HepG2 (cell line): ENCODE measurements around the gene BDP1. TPM values are rescaled to one million over a fixed set of nuclear protein-coding genes. Genes with fewer than 3 reads are reported as not detected.
"Not testable (repeated sequence)": the region's sequence is repeated elsewhere in the genome, so short reads cannot be mapped to it uniquely, and the experiment has no call there.

Source experiments
- ATAC-seq: fragments of 200-7000 bp; cut with Tn5 transposase; 3 replicates; pipeline ENCODE4 v1.9.1; 2020; ENCODE audit warnings: mild to moderate bottlenecking, moderate library complexity
- BruUV-seq: library from RNA; stranded (reverse); fragments of 400-500 nt; replicated peaks from 2 replicates; lab custom pipeline; 2021; lab: Mats Ljungman, UMichigan
- CTCF ChIA-PET: fragments of 300-600 bp; formaldehyde crosslinking; extraction: SDS; loops from one replicate; lab custom pipeline; 2021; ENCODE audit warnings: low total read pairs, inconsistent platforms, low intra/inter-chr PET ratio; lab: Yijun Ruan, JAX
- POLR2A ChIA-PET: fragments of 350-600 bp; sonication (Branson Sonifier 250); formaldehyde crosslinking; loops from one replicate; lab custom pipeline; 2020; ENCODE audit warnings: antibody characterized with exemption, inconsistent platforms; lab: Yijun Ruan, JAX
- DNase-seq: peaks from one replicate; pipeline ENCODE4 v3.0.0-alpha.2; 2015; ENCODE audit warnings: low spot score
- FAIRE-seq: peaks from 3 replicates; lab custom pipeline; 2011; peaks lifted over from hg19 to GRCh38; lab: Jason Lieb, UNC
- H2AFZ ChIP-seq: one replicate; pipeline ENCODE4 v1.6.1; 2011; ENCODE audit warnings: low read length, inconsistent platforms
- H3K27ac ChIP-seq: fragments of 300-600 bp; 3 replicates; pipeline ENCODE4 v1.8.0; 2011; ENCODE audit warnings: mixed run types, mild to moderate bottlenecking, mixed read lengths, low read length, inconsistent platforms; ENCODE audit not compliant: insufficient read depth; ENCODE audit errors: extremely low read length
- H3K27me3 ChIP-seq, 2 experiments: fragments of 200-600 bp in 1 of 2; 2 replicates in 1 of 2; 3 replicates in 1 of 2; pipeline versions ENCODE4 v1.6.0 to v1.8.0; 2011; ENCODE audit warnings: low read length in 2 of 2, mild to moderate bottlenecking in 2 of 2, moderate library complexity in 2 of 2, inconsistent platforms in 1 of 2; ENCODE audit not compliant: insufficient read depth in 2 of 2, control insufficient read depth in 1 of 2
- H3K36me3 ChIP-seq, 2 experiments: fragments of 200-600 bp in 1 of 2; replicated peaks in 1 of 2; 2 replicates in 1 of 2; 3 replicates in 1 of 2; pipeline versions ENCODE4 v1.5.1 to v1.8.0; 2011; ENCODE audit warnings: low read length in 2 of 2, inconsistent platforms in 1 of 2; ENCODE audit not compliant: insufficient read depth in 2 of 2, control insufficient read depth in 1 of 2
- H3K4me1 ChIP-seq: 2 replicates; pipeline ENCODE4 v1.5.1; 2012; ENCODE audit warnings: low read length, inconsistent platforms; ENCODE audit not compliant: insufficient read depth
- H3K4me2 ChIP-seq: 2 replicates; pipeline ENCODE4 v1.6.0; 2011; ENCODE audit warnings: low read depth, low read length, inconsistent platforms
- H3K4me3 ChIP-seq, 3 experiments: fragments of 200-600 bp in 1 of 3; sonication (generic), shearing (Covaris generic) in 1 of 3; replicated peaks in 1 of 3; 2 replicates each; pipeline ENCODE4 v1.5.1; 2011 to 2016; ENCODE audit warnings: low read length in 3 of 3, inconsistent platforms in 2 of 3, low read depth in 2 of 3, mild to moderate bottlenecking in 2 of 3, control low read depth in 1 of 3, mixed read lengths in 1 of 3; ENCODE audit not compliant: insufficient read depth in 1 of 3
- H3K79me2 ChIP-seq: one replicate; pipeline ENCODE4 v1.6.1; 2011; ENCODE audit warnings: low read length, inconsistent platforms; ENCODE audit not compliant: insufficient read depth
- H3K9ac ChIP-seq: 2 replicates; pipeline ENCODE4 v1.6.0; 2011; ENCODE audit warnings: mild to moderate bottlenecking, low read depth, low read length, inconsistent platforms; ENCODE audit not compliant: insufficient read depth
- H3K9me3 ChIP-seq: 2 replicates; pipeline ENCODE4 v1.5.1; 2012; ENCODE audit warnings: mild to moderate bottlenecking, low read length
- H4K20me1 ChIP-seq: 2 replicates; pipeline ENCODE4 v1.6.0; 2011; ENCODE audit warnings: inconsistent platforms, mild to moderate bottlenecking, low read length, moderate library complexity; ENCODE audit not compliant: insufficient read depth
- FOXA1 ChIP-seq, 2 experiments: fragments of 450-650 bp in 1 of 2; sonication (generic) in 1 of 2; formaldehyde crosslinking in 1 of 2; IDR thresholded peaks; 2 replicates each; pipeline versions ENCODE4 v1.4.0 to v1.6.1; 2016 to 2020; ENCODE audit warnings: missing genetic modification reagents in 1 of 2
- GABPA ChIP-seq, 2 experiments: IDR thresholded peaks; 2 replicates each; pipeline ENCODE4 v1.6.1; 2011 to 2016; ENCODE audit warnings: low read depth in 2 of 2, low read length in 1 of 2, missing biosample characterization in 1 of 2, missing genetic modification characterization in 1 of 2
- HBP1 ChIP-seq: IDR thresholded peaks from 2 replicates; pipeline ENCODE4 v1.6.1; 2016; ENCODE audit warnings: low read depth, control low read depth
- HMGA1 ChIP-seq: sonication (generic); formaldehyde crosslinking; conservative IDR thresholded peaks from 2 replicates; pipeline ENCODE4 v1.4.0; 2020; ENCODE audit warnings: missing genetic modification reagents
- HNF1B ChIP-seq: sonication (generic); formaldehyde crosslinking; IDR thresholded peaks from 2 replicates; pipeline ENCODE4 v1.5.1; 2020; ENCODE audit warnings: mild to moderate bottlenecking, moderate library complexity, missing genetic modification reagents
- KLF16 ChIP-seq, 2 experiments: sonication (generic) in 1 of 2; formaldehyde crosslinking in 1 of 2; IDR thresholded peaks; 2 replicates each; pipeline versions ENCODE4 v1.6.1 to v1.8.0; 2016 to 2023; ENCODE audit warnings: missing genetic modification reagents in 2 of 2, missing compliant biosample characterization in 1 of 2
- MTF2 ChIP-seq: sonication (generic); formaldehyde crosslinking; IDR thresholded peaks from 2 replicates; pipeline ENCODE4 v1.5.0; 2020; ENCODE audit warnings: missing genetic modification reagents, borderline replicate concordance
- MXD3 ChIP-seq: IDR thresholded peaks from 2 replicates; pipeline ENCODE4 v1.6.1; 2016; ENCODE audit warnings: mild to moderate bottlenecking, missing biosample characterization, missing genetic modification reagents
- RBAK ChIP-seq: sonication (generic); formaldehyde crosslinking; IDR thresholded peaks from 2 replicates; pipeline ENCODE4 v1.5.1; 2020; ENCODE audit warnings: mild to moderate bottlenecking, missing genetic modification reagents
- TCF7 ChIP-seq: sonication (generic); IDR thresholded peaks from 2 replicates; pipeline ENCODE4 v1.6.1; 2016; ENCODE audit warnings: antibody characterized with exemption, low read depth
- ZNF329 ChIP-seq: sonication (generic); formaldehyde crosslinking; IDR thresholded peaks from 2 replicates; pipeline ENCODE4 v1.9.0; 2021; ENCODE audit warnings: low read depth, mild to moderate bottlenecking, missing genetic modification reagents
- ZNF451 ChIP-seq: sonication (generic); formaldehyde crosslinking; IDR thresholded peaks from 2 replicates; pipeline ENCODE4 v1.5.0; 2020; ENCODE audit warnings: mild to moderate bottlenecking, missing genetic modification reagents
- ZNF530 ChIP-seq: sonication (generic); formaldehyde crosslinking; IDR thresholded peaks from 2 replicates; pipeline ENCODE4 v1.5.0; 2020; ENCODE audit warnings: low read depth, mild to moderate bottlenecking, missing genetic modification reagents
- ZNF781 ChIP-seq: sonication (generic); formaldehyde crosslinking; IDR thresholded peaks from 2 replicates; pipeline ENCODE4 v1.5.1; 2020; ENCODE audit warnings: borderline replicate concordance, mild to moderate bottlenecking, missing genetic modification reagents; ENCODE audit errors: not compliant biosample characterization
- WGBS: methylation state at CpG from one replicate; pipeline ENCODE4 v1.1.6; 2017; ENCODE audit warnings: low lambda C conversion rate; 5-methylcytosine and 5-hydroxymethylcytosine counted together
- in situ Hi-C: cut with HindIII; loops from 2 replicates; pipeline ENCODE4 v1.10.0; 2017; ENCODE audit warnings: low pct_unique_long_range_greater_than_20kb; ENCODE audit not compliant: extremely low pct_ligation_motif_present
- intact Hi-C: fragments of 100-400 bp; cut with micrococcal nuclease; formaldehyde crosslinking; loops from one replicate; pipeline ENCODE4 v1.10.0; 2022; ENCODE audit not compliant: unreplicated experiment
- polyA plus RNA-seq, 8 experiments: library from polyadenylated mRNA; depleted of rRNA in 3 of 8; stranded (reverse) in 7 of 8; unstranded in 1 of 8; fragments of >200 nt; fragmentation: Illumina TruSeq in 4 of 8; extraction: Trizol in 4 of 8; gene quantifications; 2 replicates each; pipeline versions ENCODE4 v1.2.1 to v1.2.3, GENCODE V29; 2011 to 2016; ENCODE audit warnings: low read depth in 4 of 8, missing spikeins in 1 of 8, mixed read lengths in 1 of 8; ENCODE audit not compliant: insufficient read depth in 1 of 8
- total RNA-seq, 5 experiments: library from RNA; depleted of rRNA; stranded (reverse); fragments of >200 nt; fragmentation: Illumina TruSeq; extraction: Trizol; gene quantifications; 2 replicates each; pipeline ENCODE4 v1.2.3, GENCODE V29; 2016; ENCODE audit warnings: low read depth in 1 of 5

The BDP1 gene
- total and polyA plus RNA-seq, 2 of the 13 experiments (the other 11 are each of a cell fraction or from before 2014, with no cell fraction given), result 10.2 to 22.4 TPM

- no peak for TF ChIP-seq HBP1 (CRISPR knock-in tag)
- TF ChIP-seq, all 625 proteins: peak for 0
Observed at GRCh38 chr5:71522151-71522550, 66.7 kb downstream of the BDP1 start (continued).

GRCh38 chr5:71525611-71526010, 70.2 kb downstream of the BDP1 start:
- in situ Hi-C loops, H4K20me1 ChIP-seq, intact Hi-C loops, FAIRE-seq, H3K9ac ChIP-seq, ATAC-seq, H3K4me1 ChIP-seq, H3K27me3 ChIP-seq, H3K27ac ChIP-seq, DNase-seq, H2AFZ ChIP-seq, H3K4me2 ChIP-seq, H3K9me3 ChIP-seq, H3K79me2 ChIP-seq, BruUV-seq, CTCF ChIA-PET, H3K4me3 ChIP-seq, POLR2A ChIA-PET: not testable (repeated sequence)
- WGBS, result 89% methylated on average over 5 of the region's 26 CpGs
- H3K36me3 ChIP-seq, result peaks cover 10 to 32% of the 10 kb centered on the region in 2 experiments

- DNase-seq (no peak), ATAC-seq (no peak), FAIRE-seq (no peak)
- Histone ChIP-seq H3K9me3 (no peaks in the 10 kb centered on the region), H3K4me2 (no peak overlapping the region), H3K4me3 (no peak overlapping the region), H3K9ac (no peak overlapping the region), H3K27me3 (no peaks in the 10 kb centered on the region), H3K4me1 (no peaks in the 10 kb centered on the region), H3K79me2 (no peaks in the 10 kb centered on the region), H4K20me1 (no peaks in the 10 kb centered on the region), H3K36me3 (peaks cover 7 to 22% of the 10 kb centered on the region in 2 experiments), H2AFZ (no peak overlapping the region), H3K27ac (no peak overlapping the region)
- BruUV-seq, result no TSS peak
- CTCF ChIA-PET, result no interaction called here
- WGBS, result 95% methylated on average over 3 of the region's 3 CpGs
- in situ Hi-C loops, result no loop called here
- intact Hi-C loops, result no loop called here
- POLR2A ChIA-PET, result no interaction called here
- TF ChIP-seq RBAK (CRISPR knock-in tag) (no peak), ZNF451 (CRISPR knock-in tag) (no peak), FOXA1 (IDR thresholded peaks at IDR 0.05) (no peak), FOXA1 (CRISPR knock-in tag; IDR thresholded peaks at IDR 0.05) (no peak), HMGA1 (no peak), KLF16 (CRISPR knock-in tag; IDR thresholded peaks at IDR 0.05) (no peak), ZNF530 (CRISPR knock-in tag) (no peak), ZNF781 (CRISPR knock-in tag) (no peak), GABPA (IDR thresholded peaks at IDR 0.05; ENCODE audit: low read depth, low read length) (no peak), GABPA (CRISPR knock-in tag; IDR thresholded peaks at IDR 0.05; ENCODE audit: low read depth) (no peak), HNF1B (CRISPR knock-in tag) (no peak), MTF2 (no peak), MXD3 (CRISPR knock-in tag) (no peak), TCF7 (no peak), ZNF329 (no peak)
Observed at GRCh38 chr5:71528206-71528605, 72.8 kb downstream of the BDP1 start.
